Testis (tissue), 3 donors: ENCODE results near the gene AHCYL2. TPM values are rescaled to one million over a fixed set of nuclear protein-coding genes. Genes with fewer than 3 reads are reported as not detected.

Experiments
- DNase-seq: peaks from one replicate; pipeline ENCODE4 v3.0.0-alpha.2; 2019
- H3K27ac ChIP-seq, 2 donors: fragments of 200-600 bp; sonication (generic); one replicate each; pipeline ENCODE4 v1.5.1; 2019
- H3K27me3 ChIP-seq: fragments of 200-600 bp; sonication (generic); one replicate; pipeline ENCODE4 v1.5.1; 2019
- H3K36me3 ChIP-seq: fragments of 200-600 bp; sonication (generic); one replicate; pipeline ENCODE4 v1.5.1; 2017; ENCODE audit warnings: low read depth; ENCODE audit errors: missing control alignments
- H3K4me1 ChIP-seq: fragments of 200-600 bp; sonication (generic); one replicate; pipeline ENCODE4 v1.5.1; 2019
- H3K4me3 ChIP-seq, 2 donors: fragments of 200-600 bp; sonication (generic); one replicate each; pipeline ENCODE4 v1.5.1; 2017 to 2019
- H3K9me3 ChIP-seq: fragments of 200-600 bp; sonication (generic); one replicate; pipeline ENCODE4 v1.5.1; 2017
- POLR2A ChIP-seq: fragments of 450-650 bp; IDR thresholded peaks from one replicate; pipeline ENCODE4 v1.6.1; 2017; ENCODE audit warnings: antibody characterized with exemption, mild to moderate bottlenecking, moderate library complexity
- WGBS, 2 donors: methylation state at CpG; one replicate each; pipeline ENCODE4 v1.1.5; 2018; 5-methylcytosine and 5-hydroxymethylcytosine counted together
- intact Hi-C: fragments of 100-400 bp; cut with DNase I; formaldehyde crosslinking; loops from one replicate; pipeline ENCODE4 v1.15.1; 2023; ENCODE audit warnings: low total_unique reads
- polyA plus RNA-seq: library from polyadenylated mRNA; stranded (reverse); fragments of 350-450 nt; fragmentation: Illumina TruSeq; extraction: RNeasy Lipid Tissue Mini Kit (QIAGEN cat#74804); gene quantifications from one replicate; pipeline ENCODE4 v1.2.3, GENCODE V29; 2014; ENCODE audit warnings: low read depth, low replicate concordance; ENCODE audit not compliant: insufficient read depth
- total RNA-seq, 2 donors: library from RNA; depleted of rRNA; stranded (reverse); fragments of >200 nt; gene quantifications; one replicate each; pipeline ENCODE4 v1.2.3, GENCODE V29; 2016
- TF ChIP-seq, protein P1 (sequence below), 3 experiments: fragments of 450-650 bp in 2 of 3; fragments of 200-600 bp in 1 of 3; sonication (generic) in 1 of 3; IDR thresholded peaks; one replicate each; pipeline ENCODE4 v1.5.1; 2016 to 2019; ENCODE audit warnings: antibody characterized with exemption in 3 of 3, mild to moderate bottlenecking in 2 of 3, moderate library complexity in 1 of 3

AHCYL2 gene
- total and polyA plus RNA-seq, 3 donors from 2014 or later = 26.4 to 61.3 (median 46.1) TPM

GRCh38 chr7:129465080-129465479 is 240.2 kb downstream of the AHCYL2 start:
- H3K27ac ChIP-seq = no peak overlapping the region
- intact Hi-C loops = no loop called here
- no peak for TF ChIP-seq POLR2A
- TF ChIP-seq, protein P1, sequence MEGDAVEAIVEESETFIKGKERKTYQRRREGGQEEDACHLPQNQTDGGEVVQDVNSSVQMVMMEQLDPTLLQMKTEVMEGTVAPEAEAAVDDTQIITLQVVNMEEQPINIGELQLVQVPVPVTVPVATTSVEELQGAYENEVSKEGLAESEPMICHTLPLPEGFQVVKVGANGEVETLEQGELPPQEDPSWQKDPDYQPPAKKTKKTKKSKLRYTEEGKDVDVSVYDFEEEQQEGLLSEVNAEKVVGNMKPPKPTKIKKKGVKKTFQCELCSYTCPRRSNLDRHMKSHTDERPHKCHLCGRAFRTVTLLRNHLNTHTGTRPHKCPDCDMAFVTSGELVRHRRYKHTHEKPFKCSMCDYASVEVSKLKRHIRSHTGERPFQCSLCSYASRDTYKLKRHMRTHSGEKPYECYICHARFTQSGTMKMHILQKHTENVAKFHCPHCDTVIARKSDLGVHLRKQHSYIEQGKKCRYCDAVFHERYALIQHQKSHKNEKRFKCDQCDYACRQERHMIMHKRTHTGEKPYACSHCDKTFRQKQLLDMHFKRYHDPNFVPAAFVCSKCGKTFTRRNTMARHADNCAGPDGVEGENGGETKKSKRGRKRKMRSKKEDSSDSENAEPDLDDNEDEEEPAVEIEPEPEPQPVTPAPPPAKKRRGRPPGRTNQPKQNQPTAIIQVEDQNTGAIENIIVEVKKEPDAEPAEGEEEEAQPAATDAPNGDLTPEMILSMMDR (IDR thresholded peaks at IDR 0.05) = no peak
- H3K27me3 ChIP-seq = no peaks in the 10 kb centered on the region
- 78 to 80% methylated on average over 2 of the region's 2 CpGs for WGBS, 2 donors
- DNase-seq = no peak
- no peaks in the 10 kb centered on the region for H3K9me3 ChIP-seq
- no peaks in the 10 kb centered on the region for H3K36me3 ChIP-seq
- no peak overlapping the region for H3K4me3 ChIP-seq
- H3K4me1 ChIP-seq = peaks cover 5% of the 10 kb centered on the region

DNA sequence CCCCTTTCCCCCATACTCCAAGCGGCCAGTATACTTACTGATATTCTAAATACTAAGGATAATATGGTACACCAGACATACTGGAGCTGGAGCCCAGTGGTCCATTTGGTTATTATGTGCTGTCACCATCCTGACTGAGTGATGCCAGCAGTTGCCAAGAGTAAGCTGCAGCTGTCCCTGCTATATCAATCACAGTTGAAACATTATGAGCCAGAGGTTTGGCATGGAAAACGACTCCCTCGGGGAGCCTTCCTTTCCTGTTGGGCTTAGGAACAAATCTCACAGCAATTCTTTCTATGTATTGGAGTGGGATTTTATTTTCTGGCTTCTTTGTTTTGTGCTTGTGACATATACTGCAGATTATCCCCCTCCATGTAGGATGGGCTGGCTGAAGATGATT is 242.0 kb downstream of the AHCYL2 start:
- 79 to 88% methylated on average over 3 of the region's 3 CpGs for WGBS, 2 donors
- intact Hi-C loops = no loop called here
- Histone ChIP-seq H3K9me3 (no peaks in the 10 kb centered on the region), H3K27me3 (no peaks in the 10 kb centered on the region), H3K4me1 (peaks cover 5% of the 10 kb centered on the region), H3K36me3 (no peaks in the 10 kb centered on the region), H3K4me3 (no peak overlapping the region), H3K27ac (no peak overlapping the region)
- no peak for DNase-seq
- no peak for TF ChIP-seq POLR2A
- TF ChIP-seq, protein P1 (IDR thresholded peaks at IDR 0.05) = no peak

- TF ChIP-seq, protein P1 (IDR thresholded peaks at IDR 0.05) = no peak
- TF ChIP-seq POLR2A = no peak
These were observed 243.3 kb downstream of the AHCYL2 start for GRCh38 chr7:129468087-129468486.

GRCh38 chr7:129468547-129468946 is 243.7 kb downstream of the AHCYL2 start:
- intact Hi-C loops = no loop called here
- H3K4me3 ChIP-seq = no peak overlapping the region
- no peak for TF ChIP-seq POLR2A
- TF ChIP-seq, protein P1 (IDR thresholded peaks at IDR 0.05) = no peak
- H3K27ac ChIP-seq = no peak overlapping the region
- peaks cover 5% of the 10 kb centered on the region for H3K4me1 ChIP-seq
- H3K36me3 ChIP-seq = no peaks in the 10 kb centered on the region
- no peaks in the 10 kb centered on the region for H3K27me3 ChIP-seq
- H3K9me3 ChIP-seq = no peaks in the 10 kb centered on the region
- WGBS, 2 donors = 79 to 89% methylated on average over 4 of the region's 4 CpGs
- no peak for DNase-seq

More at GRCh38 chr7:129468087-129468486, 243.3 kb downstream of the AHCYL2 start:
- 83 to 89% methylated on average over 1 of the region's 1 CpG for WGBS, 2 donors
- H3K27ac ChIP-seq = no peak overlapping the region
- H3K9me3 ChIP-seq = no peaks in the 10 kb centered on the region
- peaks cover 5% of the 10 kb centered on the region for H3K4me1 ChIP-seq
- DNase-seq = no peak
- H3K27me3 ChIP-seq = no peaks in the 10 kb centered on the region
- no peak overlapping the region for H3K4me3 ChIP-seq
- intact Hi-C loops = no loop called here
- H3K36me3 ChIP-seq = no peaks in the 10 kb centered on the region

GRCh38 chr7:129469930-129470329 is 245.1 kb downstream of the AHCYL2 start:
- Histone ChIP-seq H3K4me1 (peaks cover 5% of the 10 kb centered on the region), H3K9me3 (no peaks in the 10 kb centered on the region), H3K27ac (no peak overlapping the region), H3K36me3 (no peaks in the 10 kb centered on the region), H3K27me3 (no peaks in the 10 kb centered on the region), H3K4me3 (no peak overlapping the region)
- intact Hi-C loops = loop anchor here (5.0 kb wide), 1 partner anchor 103 kb away; no protein-coding TSS in a partner anchor
- no peak for DNase-seq
- no peak for TF ChIP-seq POLR2A
- TF ChIP-seq, protein P1 (IDR thresholded peaks at IDR 0.05) = no peak
